ENCODE results near the gene SC5D.

SC5D gene

GRCh38 chr11:121295246-121296029 is 2.9 kb downstream of the SC5D start:
- no peak for DNase-seq (ENCODE audit: insufficient read length)
- FAIRE-seq: peak; percentile 42
- TF ChIP-seq POLR2AphosphoS5 (IDR thresholded peaks at IDR 0.05; ENCODE audit: low read depth, low read length): no peak
- no peak for TF ChIP-seq POLR2A (IDR thresholded peaks at IDR 0.05; ENCODE audit: low read depth, low read length)
- no peak for TF ChIP-seq TAF1 (IDR thresholded peaks at IDR 0.05; ENCODE audit: borderline replicate concordance, low read depth, low read length)

- TF ChIP-seq TAF1 (IDR thresholded peaks at IDR 0.05; ENCODE audit: borderline replicate concordance, low read depth, low read length) (no peak), POLR2A (IDR thresholded peaks at IDR 0.05; ENCODE audit: low read depth, low read length) (no peak), POLR2AphosphoS5 (IDR thresholded peaks at IDR 0.05; ENCODE audit: low read depth, low read length) (no peak)
- DNase-seq (ENCODE audit: insufficient read length) (no peak), FAIRE-seq (no peak)
Measured at GRCh38 chr11:121297872-121298271, 5.3 kb downstream of the SC5D start.

DNA sequence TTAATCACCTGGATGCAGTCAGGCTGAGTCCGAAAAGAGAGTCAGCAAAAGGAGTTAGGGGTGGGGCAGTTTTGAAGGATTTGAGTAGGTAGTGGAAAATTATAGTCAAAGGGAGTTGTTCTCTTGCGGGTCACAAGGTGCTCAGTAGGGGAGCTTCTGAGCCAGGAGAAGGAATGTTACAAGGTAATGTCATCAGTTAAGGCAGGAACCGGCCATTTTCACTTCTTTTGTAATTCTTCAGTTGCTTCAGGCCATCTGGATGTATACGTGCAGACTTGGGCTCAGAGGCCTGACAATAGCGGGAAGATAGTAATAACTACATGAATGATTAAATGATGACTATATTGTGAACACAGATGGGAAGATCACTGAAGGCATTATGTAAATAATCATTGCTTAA is 6.2 kb downstream of the SC5D start:
- no peak for FAIRE-seq
- TF ChIP-seq TAF1 (IDR thresholded peaks at IDR 0.05; ENCODE audit: borderline replicate concordance, low read depth, low read length) (no peak), POLR2A (IDR thresholded peaks at IDR 0.05; ENCODE audit: low read depth, low read length) (no peak), POLR2AphosphoS5 (IDR thresholded peaks at IDR 0.05; ENCODE audit: low read depth, low read length) (no peak)
- DNase-seq (ENCODE audit: insufficient read length): no peak

DNA sequence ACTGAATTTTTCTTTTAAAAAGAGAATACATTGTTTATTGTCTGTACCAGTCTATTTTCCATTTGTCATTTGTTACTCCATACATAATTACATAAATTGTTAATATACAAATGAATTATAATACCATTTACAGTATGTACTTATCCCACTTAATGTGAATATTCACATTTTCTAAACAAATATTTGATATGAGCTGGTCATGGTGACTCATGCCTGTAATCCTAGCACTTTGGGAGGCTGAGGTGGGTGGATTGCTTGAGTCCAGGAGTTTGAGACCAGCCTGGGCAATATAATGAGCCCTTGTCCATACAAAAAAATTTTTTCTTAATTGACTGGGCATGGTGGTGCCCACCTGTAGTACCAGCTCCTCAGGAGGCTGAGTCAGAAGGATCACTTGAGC is 6.8 kb downstream of the SC5D start:
- FAIRE-seq (no peak), DNase-seq (ENCODE audit: insufficient read length) (no peak)
- no peak for TF ChIP-seq POLR2AphosphoS5 (IDR thresholded peaks at IDR 0.05; ENCODE audit: low read depth, low read length)
- TF ChIP-seq TAF1 (IDR thresholded peaks at IDR 0.05; ENCODE audit: borderline replicate concordance, low read depth, low read length): no peak
- TF ChIP-seq POLR2A (IDR thresholded peaks at IDR 0.05; ENCODE audit: low read depth, low read length): no peak

DNA sequence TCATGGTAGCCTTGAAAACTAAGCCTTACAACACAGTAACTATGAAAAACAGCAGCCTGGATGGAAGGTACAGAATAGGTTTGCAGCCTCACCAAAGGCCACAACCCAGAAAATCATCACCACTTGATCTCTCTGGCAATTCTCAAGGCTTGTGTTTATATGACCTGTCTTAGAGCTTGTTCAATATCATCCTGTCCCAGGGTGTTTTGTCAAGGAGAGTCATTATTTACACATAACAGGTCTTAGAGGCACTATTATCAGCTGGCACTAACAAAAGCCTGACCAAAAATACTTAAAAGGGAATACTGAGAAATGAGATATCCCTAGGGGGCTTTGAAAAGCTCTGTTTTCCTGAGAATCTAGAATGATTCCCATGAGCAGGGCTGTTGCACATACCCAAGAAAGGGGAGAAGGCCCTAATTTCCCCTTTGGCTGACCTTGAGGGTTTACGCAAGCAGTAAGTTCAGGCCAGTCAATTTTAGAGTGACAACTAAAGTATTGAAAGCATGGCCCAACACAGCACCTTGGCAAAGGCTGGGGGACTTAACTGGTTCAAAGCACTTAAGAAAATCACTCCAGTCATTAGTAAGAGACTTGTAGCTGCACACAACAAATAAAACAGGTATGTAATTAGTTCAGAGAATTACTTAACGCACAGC is 7.9 kb downstream of the SC5D start:
- FAIRE-seq: peak; percentile 82
- DNase-seq (ENCODE audit: insufficient read length): no peak
- TF ChIP-seq POLR2AphosphoS5 (IDR thresholded peaks at IDR 0.05; ENCODE audit: low read depth, low read length): no peak
- TF ChIP-seq TAF1 (IDR thresholded peaks at IDR 0.05; ENCODE audit: borderline replicate concordance, low read depth, low read length): no peak
- no peak for TF ChIP-seq POLR2A (IDR thresholded peaks at IDR 0.05; ENCODE audit: low read depth, low read length)

DNA sequence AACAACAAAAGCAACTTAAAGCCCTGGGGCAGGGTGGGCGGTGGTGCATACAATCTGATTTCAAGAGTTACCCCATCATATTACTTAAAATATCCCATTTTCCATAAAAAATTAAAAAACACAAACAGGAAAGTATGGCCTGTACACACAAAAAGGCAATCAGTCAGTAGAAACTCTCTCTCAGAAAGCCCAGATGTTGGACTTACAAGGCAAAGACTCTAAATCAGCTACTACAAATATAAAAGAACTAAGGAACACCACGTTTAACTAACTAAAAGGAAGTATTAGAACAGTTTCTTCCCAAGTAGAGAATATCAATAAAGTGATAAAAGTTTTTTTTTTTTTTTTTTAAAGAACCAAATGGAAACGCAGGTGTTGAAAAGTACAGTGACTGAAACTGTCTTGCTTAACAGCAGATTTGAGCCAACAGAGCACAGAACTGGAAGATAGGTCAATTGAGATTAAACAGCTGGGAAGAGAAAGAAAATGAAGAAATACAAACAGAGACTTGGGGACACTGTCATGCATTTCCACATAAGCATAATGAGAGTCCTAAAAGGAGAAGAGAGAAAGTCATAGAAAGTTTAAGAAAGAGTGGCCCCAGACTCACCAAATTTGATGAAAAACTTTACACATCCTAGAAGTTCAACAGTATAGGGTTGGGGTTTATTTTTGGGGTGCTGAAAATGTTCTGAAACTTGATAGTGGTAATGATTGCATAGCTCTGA is 8.6 kb downstream of the SC5D start:
- FAIRE-seq: peak; percentile 48

DNA sequence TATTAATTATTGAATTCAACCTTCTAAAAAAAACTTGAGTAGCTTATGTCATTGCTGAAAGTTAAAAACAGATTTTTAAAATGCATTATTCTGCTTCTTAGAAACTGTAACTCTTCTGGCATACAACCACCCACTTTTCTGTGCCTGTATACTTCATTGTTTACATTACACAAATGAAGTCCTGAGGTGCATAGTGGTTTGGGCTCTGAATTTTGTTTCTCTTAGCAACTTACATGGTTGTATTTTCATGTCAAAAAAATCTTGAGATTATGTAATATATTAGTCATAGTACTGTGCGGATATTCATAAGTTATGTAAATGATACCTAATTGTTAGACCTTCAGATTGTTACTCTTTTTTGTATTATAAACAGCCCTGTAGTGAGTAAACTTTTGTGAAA is 12.2 kb downstream of the SC5D start:
- FAIRE-seq: peak; percentile 56
- DNase-seq (ENCODE audit: insufficient read length): no peak
- no peak for TF ChIP-seq POLR2AphosphoS5 (IDR thresholded peaks at IDR 0.05; ENCODE audit: low read depth, low read length)
- TF ChIP-seq TAF1 (IDR thresholded peaks at IDR 0.05; ENCODE audit: borderline replicate concordance, low read depth, low read length): no peak
- TF ChIP-seq POLR2A (IDR thresholded peaks at IDR 0.05; ENCODE audit: low read depth, low read length): no peak

More for the DNA sequence above, 8.6 kb downstream of the SC5D start:
- TF ChIP-seq POLR2A (IDR thresholded peaks at IDR 0.05; ENCODE audit: low read depth, low read length): no peak
- no peak for TF ChIP-seq POLR2AphosphoS5 (IDR thresholded peaks at IDR 0.05; ENCODE audit: low read depth, low read length)
- TF ChIP-seq TAF1 (IDR thresholded peaks at IDR 0.05; ENCODE audit: borderline replicate concordance, low read depth, low read length): no peak
- DNase-seq (ENCODE audit: insufficient read length): no peak

DNA sequence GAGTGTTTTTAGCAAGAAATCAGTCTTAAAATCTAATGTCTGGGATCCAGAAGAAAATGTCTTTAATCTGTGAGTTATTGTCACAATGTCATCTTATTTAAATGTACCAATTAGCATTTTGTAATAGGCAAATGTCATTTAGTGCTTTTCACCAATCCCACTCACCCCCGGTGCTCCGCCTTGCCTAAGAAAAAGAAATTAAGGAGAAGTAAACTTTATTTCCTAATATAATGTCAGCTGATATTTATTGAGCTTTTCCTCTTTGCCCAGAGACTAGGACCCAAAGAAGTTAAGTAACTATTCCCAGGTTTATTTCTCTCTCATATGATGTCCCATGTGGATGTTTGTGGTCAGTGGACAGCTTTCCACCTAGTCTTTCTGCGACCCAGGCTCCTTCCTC is 16.2 kb downstream of the SC5D start:
- no peak for FAIRE-seq
- TF ChIP-seq POLR2AphosphoS5 (IDR thresholded peaks at IDR 0.05; ENCODE audit: low read depth, low read length): no peak
- no peak for TF ChIP-seq POLR2A (IDR thresholded peaks at IDR 0.05; ENCODE audit: low read depth, low read length)
- TF ChIP-seq TAF1 (IDR thresholded peaks at IDR 0.05; ENCODE audit: borderline replicate concordance, low read depth, low read length): no peak
- DNase-seq (ENCODE audit: insufficient read length): no peak

DNA sequence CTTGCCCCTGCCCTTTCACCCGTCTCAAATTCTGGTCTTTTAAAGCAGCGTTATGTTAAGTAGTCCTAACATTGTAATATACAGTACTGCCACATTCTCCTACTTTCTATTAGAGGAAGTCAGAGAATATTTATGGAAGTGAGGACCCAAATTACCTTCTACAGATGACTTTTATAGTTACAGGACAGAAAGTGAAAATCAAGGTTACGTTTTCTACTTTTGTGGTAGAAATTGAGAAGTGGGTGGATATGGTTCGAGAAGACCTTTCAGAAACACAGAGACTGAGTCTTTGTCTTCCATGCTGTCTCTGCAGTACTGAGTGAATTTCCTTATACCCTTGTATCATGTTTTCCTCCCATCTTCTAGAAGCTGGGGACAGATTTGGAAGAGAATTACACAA is 17.1 kb downstream of the SC5D start:
- FAIRE-seq (peak; percentile 95), DNase-seq (ENCODE audit: insufficient read length) (no peak)
- TF ChIP-seq TAF1 (IDR thresholded peaks at IDR 0.05; ENCODE audit: borderline replicate concordance, low read depth, low read length) (no peak), POLR2AphosphoS5 (IDR thresholded peaks at IDR 0.05; ENCODE audit: low read depth, low read length) (no peak), POLR2A (IDR thresholded peaks at IDR 0.05; ENCODE audit: low read depth, low read length) (no peak)

GRCh38 chr11:121310908-121311307 is 18.3 kb downstream of the SC5D start:
- DNase-seq (ENCODE audit: insufficient read length) (no peak), FAIRE-seq (no peak)
- no peak for TF ChIP-seq POLR2AphosphoS5 (IDR thresholded peaks at IDR 0.05; ENCODE audit: low read depth, low read length)
- no peak for TF ChIP-seq TAF1 (IDR thresholded peaks at IDR 0.05; ENCODE audit: borderline replicate concordance, low read depth, low read length)
- TF ChIP-seq POLR2A (IDR thresholded peaks at IDR 0.05; ENCODE audit: low read depth, low read length): no peak

DNA sequence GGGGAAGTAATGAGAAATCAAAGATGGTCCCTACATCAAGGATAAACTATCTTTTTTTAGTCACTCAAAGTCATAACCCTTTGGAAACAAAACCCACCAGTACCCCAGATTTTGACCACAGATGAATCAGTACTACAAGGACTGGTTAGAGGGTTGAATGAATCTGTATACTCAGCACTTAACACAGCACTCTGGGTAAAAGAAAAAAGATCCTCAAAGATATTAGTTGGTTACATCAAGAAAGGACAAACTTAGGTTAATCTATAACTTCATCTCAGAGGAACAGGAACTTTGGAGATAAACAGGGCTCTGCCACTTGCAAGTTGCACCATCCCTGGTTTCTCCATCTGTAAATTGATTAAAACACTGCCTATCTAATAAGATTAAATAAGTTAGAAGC is 18.8 kb downstream of the SC5D start:
- no peak for DNase-seq (ENCODE audit: insufficient read length)
- FAIRE-seq: peak; percentile 62
- TF ChIP-seq POLR2AphosphoS5 (IDR thresholded peaks at IDR 0.05; ENCODE audit: low read depth, low read length) (no peak), TAF1 (IDR thresholded peaks at IDR 0.05; ENCODE audit: borderline replicate concordance, low read depth, low read length) (no peak), POLR2A (IDR thresholded peaks at IDR 0.05; ENCODE audit: low read depth, low read length) (no peak)
